ENCODE measurements around the gene GID8. TPM values are rescaled to one million over a fixed set of nuclear protein-coding genes. Genes with fewer than 3 reads are reported as not detected.

The GID8 gene
- polyA plus RNA-seq, 1 of the 3 experiments (the other 2 are of a cell fraction): 18.1 TPM

DNA sequence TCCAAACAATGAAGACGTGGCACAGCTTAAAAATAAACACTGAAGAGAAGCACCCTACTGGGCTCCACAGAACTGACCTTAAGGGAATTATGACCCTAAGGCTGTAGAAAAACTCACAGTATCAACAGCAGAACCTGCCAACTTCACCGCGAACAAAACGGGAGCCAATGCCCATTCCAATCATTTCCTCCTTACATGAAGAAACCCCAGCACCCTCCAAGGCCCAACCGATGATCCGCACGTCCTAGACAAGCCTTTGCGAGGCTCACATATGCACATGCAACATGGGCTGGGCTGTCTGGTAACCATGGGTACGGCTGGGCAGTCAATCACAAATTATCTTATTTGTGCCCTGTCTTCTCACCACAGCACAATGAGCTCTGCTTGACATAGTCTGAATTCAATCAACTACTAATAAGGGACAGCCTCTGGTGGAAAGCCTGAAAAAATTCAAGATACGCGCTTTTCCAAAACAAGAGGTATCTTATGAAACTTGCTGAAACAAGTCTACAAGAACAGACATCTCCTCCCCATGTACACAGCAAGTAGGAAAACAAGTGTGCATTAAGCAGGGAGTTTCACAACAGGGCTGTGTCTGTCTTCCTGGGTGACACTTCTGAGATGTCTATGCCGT lies 13.4 kb upstream of the GID8 start:
- peak; percentile 30 for DNase-seq
- H3K4me3 ChIP-seq (ENCODE audit: low read depth in 2 of 2, low read length in 1 of 2): peak overlapping the region; percentile 86 to 95
- peak overlapping the region; percentile 97; the same call in 1 of the 2 replicates for H3K9ac ChIP-seq
- H3K27me3 ChIP-seq (ENCODE audit: insufficient read depth): no peaks in the 10 kb centered on the region
- ChIA-PET CTCF (interaction anchor here (0.6 to 12.2 kb wide), 9 partner anchors 8 to 102 kb away, joined by 3 to 127 read pairs (median 4); partner anchors contain the start of gene GID8), POLR2A (interaction anchor here (1.3 kb wide), 1 partner anchor 13 kb away, joined by 3 read pairs; the partner anchor contains the start of gene GID8)
- H3K9me2 ChIP-seq: no peaks in the 10 kb centered on the region
- no peak overlapping the region for H2AFZ ChIP-seq (ENCODE audit: low read depth)
- peaks cover 21% of the 10 kb centered on the region for H3F3A ChIP-seq (replicated peaks; ENCODE audit: insufficient read depth)
- 41% methylated on average over 12 of the region's 12 CpGs for WGBS (ENCODE audit: low lambda C conversion rate)
- peak overlapping the region; percentile 85 for H3K4me2 ChIP-seq
- H3K27ac ChIP-seq (ENCODE audit: low read depth in 2 of 2, low read length in 1 of 2): peak overlapping the region; percentile 86 to 88
- peaks cover 26 to 42% of the 10 kb centered on the region in 2 experiments; a peak in 3 of 4 replicates for H3K4me1 ChIP-seq (ENCODE audit: control insufficient read depth in 1 of 2, insufficient read depth in 2 of 2, low read depth in 1 of 2, low read length in 1 of 2)
- H4K20me1 ChIP-seq (ENCODE audit: insufficient read depth): peaks cover 59% of the 10 kb centered on the region
- TF ChIP-seq RAD21 (IDR thresholded peaks at IDR 0.05; ENCODE audit: low read length): no peak
- peaks cover 0 to 2% of the 10 kb centered on the region in 2 experiments for H3K36me3 ChIP-seq (replicated peaks in 1 of 2; ENCODE audit: control insufficient read depth in 1 of 2, insufficient read depth in 2 of 2, low read length in 1 of 2)
- H3K79me2 ChIP-seq (ENCODE audit: insufficient read depth): peaks cover 97% of the 10 kb centered on the region
- no peaks in the 10 kb centered on the region for H3K9me3 ChIP-seq

DNA sequence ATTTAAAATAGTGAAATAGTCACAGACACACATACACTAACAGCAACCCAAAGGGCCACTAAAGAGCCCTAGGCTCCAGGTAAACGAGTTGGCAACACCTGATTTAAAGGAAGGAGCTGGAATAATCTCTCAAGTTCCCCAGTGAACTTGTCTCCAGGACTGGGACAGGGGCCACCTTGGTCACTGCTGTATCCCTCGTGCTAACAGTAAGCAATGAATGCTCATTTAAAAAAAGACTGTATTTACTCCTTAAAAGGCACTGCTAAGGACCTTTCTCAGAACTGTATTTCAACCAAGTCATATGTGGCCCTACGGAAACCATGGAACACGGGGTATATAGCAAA lies 12.9 kb upstream of the GID8 start:
- H3K27ac ChIP-seq (ENCODE audit: low read depth in 2 of 2, low read length in 1 of 2): peak overlapping the region; percentile 86 to 88
- ChIA-PET CTCF (interaction anchor here (1.0 to 12.2 kb wide), 7 partner anchors 8 to 102 kb away, joined by 3 to 127 read pairs (median 6); partner anchors contain the start of gene GID8), POLR2A (interaction anchor here (1.3 kb wide), 1 partner anchor 13 kb away, joined by 3 read pairs; the partner anchor contains the start of gene GID8)
- peaks cover 0 to 2% of the 10 kb centered on the region in 2 experiments for H3K36me3 ChIP-seq (replicated peaks in 1 of 2; ENCODE audit: control insufficient read depth in 1 of 2, insufficient read depth in 2 of 2, low read length in 1 of 2)
- H3F3A ChIP-seq (replicated peaks; ENCODE audit: insufficient read depth): peaks cover 21% of the 10 kb centered on the region
- H3K9me2 ChIP-seq: no peaks in the 10 kb centered on the region
- TF ChIP-seq CHD2 (IDR thresholded peaks at IDR 0.05; ENCODE audit: low read length, partially characterized antibody) (no peak), EZH2phosphoT487 (IDR thresholded peaks at IDR 0.05; ENCODE audit: borderline replicate concordance, low read depth) (no peak), SIN3A (IDR thresholded peaks at IDR 0.05; ENCODE audit: borderline replicate concordance, low read depth, low read length) (no peak), FOSL2 (IDR thresholded peaks at IDR 0.05; ENCODE audit: borderline replicate concordance, low read depth) (no peak), POLR2AphosphoS5 (IDR thresholded peaks at IDR 0.05; ENCODE audit: low read depth, low read length) (no peak), RXRA (IDR thresholded peaks at IDR 0.05; ENCODE audit: borderline replicate concordance, low read depth) (no peak), SMC3 (IDR thresholded peaks at IDR 0.05; ENCODE audit: low read depth, low read length) (no peak), NFIC (IDR thresholded peaks at IDR 0.05; ENCODE audit: borderline replicate concordance) (no peak), YY1 (IDR thresholded peaks at IDR 0.05; ENCODE audit: low read depth) (no peak), TEAD4 (IDR thresholded peaks at IDR 0.05; ENCODE audit: borderline replicate concordance, insufficient read depth) (no peak), TCF12 (IDR thresholded peaks at IDR 0.05) (no peak), MXI1 (IDR thresholded peaks at IDR 0.05; ENCODE audit: low read depth, low read length) (no peak), JUND (IDR thresholded peaks at IDR 0.05) (no peak), TAF1 (IDR thresholded peaks at IDR 0.05; ENCODE audit: borderline replicate concordance, low read depth, low read length) (no peak)
- TF ChIP-seq, protein P1, sequence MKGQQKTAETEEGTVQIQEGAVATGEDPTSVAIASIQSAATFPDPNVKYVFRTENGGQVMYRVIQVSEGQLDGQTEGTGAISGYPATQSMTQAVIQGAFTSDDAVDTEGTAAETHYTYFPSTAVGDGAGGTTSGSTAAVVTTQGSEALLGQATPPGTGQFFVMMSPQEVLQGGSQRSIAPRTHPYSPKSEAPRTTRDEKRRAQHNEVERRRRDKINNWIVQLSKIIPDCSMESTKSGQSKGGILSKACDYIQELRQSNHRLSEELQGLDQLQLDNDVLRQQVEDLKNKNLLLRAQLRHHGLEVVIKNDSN (IDR thresholded peaks at IDR 0.05; ENCODE audit: borderline replicate concordance, low read depth): no peak
- no peak for DNase-seq
- H2AFZ ChIP-seq (ENCODE audit: low read depth): no peak overlapping the region
- peaks cover 59% of the 10 kb centered on the region for H4K20me1 ChIP-seq (ENCODE audit: insufficient read depth)
- H3K79me2 ChIP-seq (ENCODE audit: insufficient read depth): peaks cover 97% of the 10 kb centered on the region
- peak overlapping the region; percentile 85 for H3K4me2 ChIP-seq
- H3K9ac ChIP-seq: peak overlapping the region; percentile 97
- H3K4me3 ChIP-seq (ENCODE audit: low read depth in 2 of 2, low read length in 1 of 2): peak overlapping the region; percentile 86 to 95
- 6% methylated on average over 4 of the region's 4 CpGs for WGBS (ENCODE audit: low lambda C conversion rate)
- peaks cover 26 to 40% of the 10 kb centered on the region in 2 experiments; a peak in 3 of 4 replicates for H3K4me1 ChIP-seq (ENCODE audit: control insufficient read depth in 1 of 2, insufficient read depth in 2 of 2, low read depth in 1 of 2, low read length in 1 of 2)
- no peaks in the 10 kb centered on the region for H3K27me3 ChIP-seq (ENCODE audit: insufficient read depth)
- no peaks in the 10 kb centered on the region for H3K9me3 ChIP-seq

All from SK-N-SH (cell line).